Measurements from ENCODE around the gene PKNOX2. TPM values are rescaled to one million over a fixed set of nuclear protein-coding genes. Genes with fewer than 3 reads are reported as not detected.

The PKNOX2 gene
- total RNA-seq, 2 donors from 2014 or later = 4.0 to 6.9 TPM

DNA sequence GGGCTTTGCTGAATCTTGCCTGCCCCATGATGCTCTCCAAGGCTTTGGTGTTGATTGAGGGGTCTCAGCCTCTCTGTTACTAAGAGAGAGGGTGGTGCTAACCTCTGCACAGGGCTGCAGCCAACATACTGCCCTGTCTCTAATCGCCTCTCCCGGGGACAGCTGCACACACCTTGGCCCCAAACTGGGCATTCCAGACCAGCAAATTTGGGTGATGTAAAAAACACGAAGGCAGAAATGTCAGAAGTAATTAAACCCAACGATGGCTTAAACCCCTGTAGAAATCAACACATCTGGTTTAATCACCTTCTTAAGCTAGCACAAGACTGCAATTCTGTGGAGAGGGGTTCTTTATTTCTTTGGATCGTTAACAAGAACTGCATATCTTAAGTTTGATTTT lies 215.0 kb downstream of the PKNOX2 start:
- Histone ChIP-seq H3K36me3 (ENCODE audit: control insufficient read depth, insufficient read depth, low read length) (no peaks in the 10 kb centered on the region), H3K27me3 (ENCODE audit: control insufficient read depth, insufficient read depth, low read length, poor library complexity, severe bottlenecking) (peaks cover 15% of the 10 kb centered on the region), H3K27ac (ENCODE audit: low read depth, low read length) (no peak overlapping the region), H3K9ac (ENCODE audit: extremely low read depth, low read length, poor library complexity, severe bottlenecking) (no peak overlapping the region), H3K4me1 (ENCODE audit: control insufficient read depth, insufficient read depth, low read length) (peaks cover 10% of the 10 kb centered on the region), H3K9me3 (ENCODE audit: control insufficient read depth, low read length) (no peaks in the 10 kb centered on the region), H3K4me3 (ENCODE audit: low read length) (no peak overlapping the region)
- Mint-ChIP-seq H3K9me3 (no peaks in the 10 kb centered on the region), H3K27ac (no peak overlapping the region), H3K27me3 (ENCODE audit: insufficient read depth) (peaks cover 21% of the 10 kb centered on the region), H3K4me1 (peaks cover 35% of the 10 kb centered on the region), H3K36me3 (ENCODE audit: low read depth) (no peaks in the 10 kb centered on the region), H3K4me3 (no peak overlapping the region)
- 80 to 89% methylated on average over 1 to 5 of the region's 5 CpGs for WGBS, 2 experiments (ENCODE audit: insufficient coverage in 1 of 2, insufficient read length in 1 of 2)
- TF ChIP-seq, protein P1, sequence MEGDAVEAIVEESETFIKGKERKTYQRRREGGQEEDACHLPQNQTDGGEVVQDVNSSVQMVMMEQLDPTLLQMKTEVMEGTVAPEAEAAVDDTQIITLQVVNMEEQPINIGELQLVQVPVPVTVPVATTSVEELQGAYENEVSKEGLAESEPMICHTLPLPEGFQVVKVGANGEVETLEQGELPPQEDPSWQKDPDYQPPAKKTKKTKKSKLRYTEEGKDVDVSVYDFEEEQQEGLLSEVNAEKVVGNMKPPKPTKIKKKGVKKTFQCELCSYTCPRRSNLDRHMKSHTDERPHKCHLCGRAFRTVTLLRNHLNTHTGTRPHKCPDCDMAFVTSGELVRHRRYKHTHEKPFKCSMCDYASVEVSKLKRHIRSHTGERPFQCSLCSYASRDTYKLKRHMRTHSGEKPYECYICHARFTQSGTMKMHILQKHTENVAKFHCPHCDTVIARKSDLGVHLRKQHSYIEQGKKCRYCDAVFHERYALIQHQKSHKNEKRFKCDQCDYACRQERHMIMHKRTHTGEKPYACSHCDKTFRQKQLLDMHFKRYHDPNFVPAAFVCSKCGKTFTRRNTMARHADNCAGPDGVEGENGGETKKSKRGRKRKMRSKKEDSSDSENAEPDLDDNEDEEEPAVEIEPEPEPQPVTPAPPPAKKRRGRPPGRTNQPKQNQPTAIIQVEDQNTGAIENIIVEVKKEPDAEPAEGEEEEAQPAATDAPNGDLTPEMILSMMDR (conservative IDR thresholded peaks at IDR 0.05) = no peak
- no peak for DNase-seq

DNA sequence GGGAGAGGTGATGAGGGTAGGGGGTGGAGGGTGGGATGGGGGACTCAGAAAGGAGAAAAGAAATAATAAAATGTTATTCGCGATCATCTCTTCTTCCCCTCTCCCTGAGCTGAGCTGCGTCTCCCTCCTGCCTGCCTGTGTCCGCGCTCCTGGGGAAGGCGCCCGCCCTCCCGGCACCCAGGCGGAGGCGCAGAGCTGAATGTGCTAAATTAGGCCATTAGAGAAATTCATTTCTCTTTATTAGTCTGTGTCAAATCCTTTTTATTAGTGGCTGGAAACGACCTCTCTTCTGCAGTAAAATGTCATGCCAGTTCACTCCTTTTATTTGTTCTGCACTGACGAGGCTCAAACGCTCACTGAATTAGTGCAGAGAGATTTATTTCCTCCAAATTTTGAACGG lies 215.4 kb downstream of the PKNOX2 start:
- Histone ChIP-seq H3K4me1 (ENCODE audit: control insufficient read depth, insufficient read depth, low read length) (peaks cover 9% of the 10 kb centered on the region), H3K27me3 (ENCODE audit: control insufficient read depth, insufficient read depth, low read length, poor library complexity, severe bottlenecking) (peaks cover 15% of the 10 kb centered on the region), H3K4me3 (ENCODE audit: low read length) (no peak overlapping the region), H3K27ac (ENCODE audit: low read depth, low read length) (no peak overlapping the region), H3K9me3 (ENCODE audit: control insufficient read depth, low read length) (no peaks in the 10 kb centered on the region), H3K9ac (ENCODE audit: extremely low read depth, low read length, poor library complexity, severe bottlenecking) (no peak overlapping the region), H3K36me3 (ENCODE audit: control insufficient read depth, insufficient read depth, low read length) (no peaks in the 10 kb centered on the region)
- Mint-ChIP-seq H3K4me1 (peaks cover 33% of the 10 kb centered on the region), H3K4me3 (no peak overlapping the region), H3K27me3 (ENCODE audit: insufficient read depth) (peaks cover 22% of the 10 kb centered on the region), H3K27ac (no peak overlapping the region), H3K9me3 (no peaks in the 10 kb centered on the region), H3K36me3 (ENCODE audit: low read depth) (no peaks in the 10 kb centered on the region)
- WGBS, 2 experiments (ENCODE audit: insufficient coverage in 1 of 2, insufficient read length in 1 of 2) = 90 to 91% methylated on average over 9 to 14 of the region's 14 CpGs
- no peak for DNase-seq
- TF ChIP-seq, protein P1 (conservative IDR thresholded peaks at IDR 0.05) = no peak

DNA sequence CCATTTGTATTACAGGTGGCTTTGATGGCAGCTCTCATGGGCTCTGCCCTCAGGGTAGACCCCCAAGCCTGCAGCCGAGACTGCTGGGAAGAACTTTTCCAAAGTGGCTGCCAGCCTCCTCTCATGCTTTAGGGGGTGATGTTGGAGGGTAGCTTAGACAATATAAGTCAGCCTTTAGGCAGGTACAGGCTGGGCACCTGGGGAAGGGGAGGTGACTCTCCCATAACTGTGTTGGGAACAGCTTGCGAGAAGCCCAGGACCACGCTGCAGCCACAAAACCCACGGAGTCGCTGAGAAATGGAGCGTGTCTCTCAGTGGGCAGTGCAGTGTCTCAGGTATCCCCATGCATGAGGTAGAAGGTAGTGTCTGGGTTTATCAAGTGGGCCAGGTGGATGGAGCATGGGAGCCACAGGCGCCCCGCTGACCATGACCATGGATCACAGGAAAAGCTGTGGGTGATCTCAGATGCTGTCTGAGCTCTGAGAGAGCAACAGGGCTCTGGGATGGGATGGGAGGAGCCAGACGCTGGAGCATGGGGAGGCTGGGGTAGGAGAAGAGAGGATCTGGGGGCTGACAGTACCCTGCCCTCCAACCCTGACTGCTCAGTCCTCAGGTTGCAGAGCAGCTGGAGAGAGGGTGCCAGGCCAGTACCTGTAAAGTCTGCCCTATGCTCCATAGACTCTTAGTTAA lies 216.3 kb downstream of the PKNOX2 start:
- H3K27me3 ChIP-seq (ENCODE audit: control insufficient read depth, insufficient read depth, low read length, poor library complexity, severe bottlenecking) = peaks cover 17% of the 10 kb centered on the region
- peaks cover 22% of the 10 kb centered on the region for H3K27me3 Mint-ChIP-seq (ENCODE audit: insufficient read depth)
- peaks cover 24% of the 10 kb centered on the region for H3K4me1 Mint-ChIP-seq
- no peak overlapping the region for H3K9ac ChIP-seq (ENCODE audit: extremely low read depth, low read length, poor library complexity, severe bottlenecking)
- 93 to 96% methylated on average over 7 to 9 of the region's 9 CpGs for WGBS, 2 experiments (ENCODE audit: insufficient coverage in 1 of 2, insufficient read length in 1 of 2)
- no peaks in the 10 kb centered on the region for H3K9me3 Mint-ChIP-seq
- H3K4me3 ChIP-seq (ENCODE audit: low read length) = no peak overlapping the region
- no peak for DNase-seq
- peaks cover 3% of the 10 kb centered on the region for H3K4me1 ChIP-seq (ENCODE audit: control insufficient read depth, insufficient read depth, low read length)
- no peaks in the 10 kb centered on the region for H3K9me3 ChIP-seq (ENCODE audit: control insufficient read depth, low read length)
- no peak overlapping the region for H3K27ac ChIP-seq (ENCODE audit: low read depth, low read length)
- H3K36me3 ChIP-seq (ENCODE audit: control insufficient read depth, insufficient read depth, low read length) = no peaks in the 10 kb centered on the region
- no peak overlapping the region for H3K4me3 Mint-ChIP-seq
- H3K36me3 Mint-ChIP-seq (ENCODE audit: low read depth) = no peaks in the 10 kb centered on the region
- H3K27ac Mint-ChIP-seq = no peak overlapping the region
- TF ChIP-seq, protein P1 (conservative IDR thresholded peaks at IDR 0.05) = no peak

All from endodermal cell (in vitro differentiated cells).